Ishikawa (cell line): ENCODE measurements around the gene SUMO3.

Experiments used
- CEBPB ChIP-seq: IDR thresholded peaks from 2 replicates; pipeline ENCODE4 v1.6.1; 2012
- CREB1 ChIP-seq: IDR thresholded peaks from 2 replicates; pipeline ENCODE4 v1.6.1; 2012; ENCODE audit warnings: low read depth
- EGR1 ChIP-seq: IDR thresholded peaks from 2 replicates; pipeline ENCODE4 v1.6.1; 2012
- EP300 ChIP-seq: IDR thresholded peaks from 2 replicates; pipeline ENCODE4 v1.6.1; 2012; ENCODE audit warnings: borderline replicate concordance
- MAX ChIP-seq: IDR thresholded peaks from 2 replicates; pipeline ENCODE4 v1.6.1; 2012
- YY1 ChIP-seq: IDR thresholded peaks from 2 replicates; pipeline ENCODE4 v1.6.1; 2012; ENCODE audit warnings: low read depth
- ZBTB7A ChIP-seq: IDR thresholded peaks from 2 replicates; pipeline ENCODE4 v1.6.1; 2012; ENCODE audit warnings: low read depth

- TF ChIP-seq EP300, result no peak
- no peak for TF ChIP-seq EGR1
- TF ChIP-seq ZBTB7A, result no peak
- no peak for TF ChIP-seq MAX
- TF ChIP-seq CEBPB, result no peak
- TF ChIP-seq CREB1, result no peak
- no peak for TF ChIP-seq YY1
These were observed 49.7 kb downstream of the SUMO3 start for GRCh38 chr21:44767834-44768831.
